ENCODE data around the gene CLASRP.

- TF ChIP-seq POLR2A (IDR thresholded peaks at IDR 0.05; ENCODE audit: low read length) (no peak), CTCF (IDR thresholded peaks at IDR 0.05) (no peak), CEBPB (IDR thresholded peaks at IDR 0.05) (no peak), EP300 (IDR thresholded peaks at IDR 0.05) (no peak)
Measured at GRCh38 chr19:45009625-45010255, 29.1 kb upstream of the CLASRP start.

Measured in A549 (cell line).